SU-DHL-6 (cell line): Measurements from ENCODE around the gene ZIC1.

Source experiments
- H2AFZ ChIP-seq: fragments of 200-600 bp; sonication (generic); 2 replicates; pipeline ENCODE4 v1.6.1; 2014; ENCODE audit warnings: low read depth, mild to moderate bottlenecking, moderate library complexity, mixed read lengths, antibody characterized with exemption, low read length; ENCODE audit not compliant: severe bottlenecking
- H3F3A ChIP-seq: fragments of 200-600 bp; shearing (Covaris generic); 2 replicates; pipeline ENCODE4 v1.6.0; 2016; ENCODE audit warnings: antibody characterized with exemption, mild to moderate bottlenecking; ENCODE audit not compliant: insufficient read depth
- H3K27ac ChIP-seq: fragments of 200-600 bp; sonication (generic); 2 replicates; pipeline ENCODE4 v1.5.1; 2016; ENCODE audit warnings: low read depth, mild to moderate bottlenecking, low read length, moderate library complexity, mixed read lengths
- H3K27me3 ChIP-seq: fragments of 200-600 bp; sonication (generic), shearing (Covaris generic); 2 replicates; pipeline ENCODE4 v1.6.0; 2014; ENCODE audit warnings: mild to moderate bottlenecking, low read length
- H3K36me3 ChIP-seq: fragments of 200-600 bp; sonication (generic); 2 replicates; pipeline ENCODE4 v1.6.1; 2014; ENCODE audit warnings: mild to moderate bottlenecking, low read length, mixed read lengths
- H3K4me2 ChIP-seq: fragments of 300-600, 200-600 bp; shearing (Covaris generic), sonication (generic); 2 replicates; pipeline ENCODE4 v1.6.0; 2014; ENCODE audit warnings: low read length, low read depth, mild to moderate bottlenecking; ENCODE audit not compliant: poor library complexity, severe bottlenecking
- H3K4me3 ChIP-seq: fragments of 200-600 bp; sonication (generic); 2 replicates; pipeline ENCODE4 v1.5.1; 2014; ENCODE audit warnings: antibody characterized with exemption, low read length, mild to moderate bottlenecking, mixed read lengths; ENCODE audit not compliant: insufficient read depth, poor library complexity, severe bottlenecking
- H3K79me2 ChIP-seq: fragments of 200-600 bp; sonication (generic); 2 replicates; pipeline ENCODE4 v1.6.1; 2014; ENCODE audit warnings: mild to moderate bottlenecking, low read length, moderate library complexity; ENCODE audit not compliant: insufficient read depth
- H3K9ac ChIP-seq: fragments of 200-600 bp; sonication (generic); 2 replicates; pipeline ENCODE4 v1.7.0; 2014; ENCODE audit warnings: mild to moderate bottlenecking, low read length
- H3K9me2 ChIP-seq: fragments of 200-600 bp; sonication (generic); replicated peaks from 2 replicates; pipeline ENCODE4 v1.6.1; 2014; ENCODE audit warnings: low read length; ENCODE audit not compliant: insufficient read depth
- H3K9me3 ChIP-seq: fragments of 200-600 bp; sonication (generic); 2 replicates; pipeline ENCODE4 v1.6.1; 2014; ENCODE audit warnings: low read length, mixed read lengths; ENCODE audit not compliant: insufficient read depth
- H4K20me1 ChIP-seq: fragments of 200-600 bp; sonication (generic); 2 replicates; pipeline ENCODE4 v1.6.1; 2014; ENCODE audit warnings: low read depth, mild to moderate bottlenecking, antibody characterized with exemption, low read length, moderate library complexity, mixed read lengths
- CTCF ChIP-seq: fragments of 200-600 bp; sonication (generic); IDR thresholded peaks from one replicate; pipeline ENCODE4 v1.5.1; 2017; ENCODE audit warnings: antibody characterized with exemption, mild to moderate bottlenecking, low read length, moderate library complexity; ENCODE audit not compliant: insufficient read depth, poor library complexity, severe bottlenecking
- EZH2phosphoT487 ChIP-seq: fragments of 200-600 bp; sonication (generic), shearing (Covaris generic); conservative IDR thresholded peaks from 2 replicates; pipeline ENCODE4 v1.6.1; 2018; ENCODE audit warnings: mild to moderate bottlenecking, antibody characterized with exemption, low read length, moderate library complexity, mixed read lengths

The ZIC1 gene

GRCh38 chr3:147412917-147413685 is 3.9 kb downstream of the ZIC1 start:
- no peaks in the 10 kb centered on the region for H4K20me1 ChIP-seq
- H3K4me2 ChIP-seq: no peak overlapping the region
- no peaks in the 10 kb centered on the region for H3K9me3 ChIP-seq
- H3K27ac ChIP-seq: no peak overlapping the region
- no peaks in the 10 kb centered on the region for H3K27me3 ChIP-seq
- no peaks in the 10 kb centered on the region for H3F3A ChIP-seq
- H3K9me2 ChIP-seq: no peaks in the 10 kb centered on the region
- H2AFZ ChIP-seq: no peak overlapping the region
- no peak overlapping the region for H3K9ac ChIP-seq
- no peaks in the 10 kb centered on the region for H3K79me2 ChIP-seq
- TF ChIP-seq CTCF: no peak
- H3K36me3 ChIP-seq: no peaks in the 10 kb centered on the region
- no peak overlapping the region for H3K4me3 ChIP-seq

- Histone ChIP-seq H3K4me2 (no peak overlapping the region), H3K9ac (no peak overlapping the region), H3K36me3 (no peaks in the 10 kb centered on the region), H3K27me3 (no peaks in the 10 kb centered on the region), H3K9me2 (no peaks in the 10 kb centered on the region), H2AFZ (no peak overlapping the region), H3K27ac (no peak overlapping the region), H3K9me3 (no peaks in the 10 kb centered on the region), H3K4me3 (no peak overlapping the region), H3K79me2 (no peaks in the 10 kb centered on the region), H3F3A (no peaks in the 10 kb centered on the region), H4K20me1 (no peaks in the 10 kb centered on the region)
- TF ChIP-seq CTCF (no peak), EZH2phosphoT487 (no peak)
Observed at GRCh38 chr3:147413686-147414389, 4.7 kb downstream of the ZIC1 start.

- Histone ChIP-seq H4K20me1 (no peaks in the 10 kb centered on the region), H2AFZ (no peak overlapping the region), H3K9ac (no peak overlapping the region), H3F3A (no peaks in the 10 kb centered on the region), H3K79me2 (no peaks in the 10 kb centered on the region), H3K9me2 (no peaks in the 10 kb centered on the region), H3K9me3 (no peaks in the 10 kb centered on the region), H3K4me3 (no peak overlapping the region), H3K36me3 (no peaks in the 10 kb centered on the region), H3K27ac (no peak overlapping the region), H3K4me2 (no peak overlapping the region), H3K27me3 (no peaks in the 10 kb centered on the region)
- TF ChIP-seq CTCF (no peak), EZH2phosphoT487 (no peak)
Observed at GRCh38 chr3:147414390-147415138, 5.4 kb downstream of the ZIC1 start.
